GM12878 (cell line): ENCODE results near the gene TACC2. TPM values are rescaled to one million over a fixed set of nuclear protein-coding genes. Genes with fewer than 3 reads are reported as not detected.

Experiments
- ATAC-seq: fragments of 200-7000 bp; cut with Tn5 transposase; 3 replicates; pipeline ENCODE4 v1.9.1; 2020; ENCODE audit warnings: mild to moderate bottlenecking, moderate library complexity
- BruUV-seq: library from RNA; stranded (reverse); fragments of 400-500 nt; replicated peaks from 2 replicates; lab custom pipeline; 2021; lab: Mats Ljungman, UMichigan
- CTCF ChIA-PET: fragments of 300-600 bp; sonication (Branson Sonifier 250); formaldehyde crosslinking; extraction: SDS; loops from one replicate; lab custom pipeline; 2021; ENCODE audit warnings: inconsistent platforms; lab: Yijun Ruan, JAX
- POLR2A ChIA-PET: fragments of 350-600 bp; formaldehyde crosslinking; extraction: SDS; loops from one replicate; lab custom pipeline; 2021; ENCODE audit warnings: inconsistent platforms; lab: Charles Lee
- RAD21 ChIA-PET: fragments of 300-600 bp; sonication (Branson Sonifier 250); formaldehyde crosslinking; loops from one replicate; lab custom pipeline; 2023; ENCODE audit warnings: antibody characterized with exemption; ENCODE audit not compliant: unreplicated experiment; lab: Charles Lee
- SMC1A ChIA-PET: fragments of 300-600 bp; sonication (Branson Sonifier 250); formaldehyde crosslinking; loops from one replicate; lab custom pipeline; 2023; ENCODE audit not compliant: unreplicated experiment, uncharacterized antibody; lab: Charles Lee
- DNase-seq: peaks from one replicate; pipeline ENCODE4 v3.0.0-alpha.2; 2011; ENCODE audit warnings: low read depth, low spot score
- FAIRE-seq: peaks from 3 replicates; lab custom pipeline; 2011; peaks lifted over from hg19 to GRCh38; lab: Jason Lieb, UNC
- H2AFZ ChIP-seq: 2 replicates; pipeline ENCODE4 v1.6.0; 2011; ENCODE audit warnings: low read depth, low read length, control low read depth; ENCODE audit not compliant: control insufficient read depth
- H3K27ac ChIP-seq: 2 replicates; pipeline ENCODE4 v1.5.1; 2011; ENCODE audit warnings: control low read depth; ENCODE audit not compliant: control insufficient read depth, insufficient read depth
- H3K27me3 ChIP-seq, 2 experiments: replicated peaks in 1 of 2; 2 replicates each; pipeline versions ENCODE4 v1.6.0 to v1.6.1; 2011; ENCODE audit warnings: low read length in 1 of 2; ENCODE audit not compliant: control insufficient read depth in 2 of 2, insufficient read depth in 2 of 2
- H3K36me3 ChIP-seq, 2 experiments: 2 replicates each; pipeline ENCODE4 v1.5.1; 2011; ENCODE audit warnings: low read length in 1 of 2; ENCODE audit not compliant: control insufficient read depth in 2 of 2, insufficient read depth in 2 of 2
- H3K4me1 ChIP-seq: 2 replicates; pipeline ENCODE4 v1.6.1; 2011; ENCODE audit warnings: mild to moderate bottlenecking, low read length, moderate library complexity, mixed read lengths; ENCODE audit not compliant: control insufficient read depth, insufficient read depth
- H3K4me2 ChIP-seq: 2 replicates; pipeline ENCODE4 v1.6.0; 2011; ENCODE audit warnings: control low read depth; ENCODE audit not compliant: control insufficient read depth, insufficient read depth
- H3K4me3 ChIP-seq: fragments of 200-600 bp; sonication (generic); 2 replicates; pipeline ENCODE4 v1.5.1; 2016
- H3K79me2 ChIP-seq: 2 replicates; pipeline ENCODE4 v1.6.0; 2011; ENCODE audit warnings: low read length; ENCODE audit not compliant: control insufficient read depth, insufficient read depth
- H3K9ac ChIP-seq: 2 replicates; pipeline ENCODE4 v1.8.0; 2011; ENCODE audit warnings: low read length, control low read depth, mixed read lengths; ENCODE audit not compliant: control insufficient read depth, insufficient read depth
- H3K9me3 ChIP-seq: replicated peaks from 3 replicates; pipeline ENCODE4 v1.5.1; 2011; ENCODE audit warnings: mild to moderate bottlenecking, low read length; ENCODE audit not compliant: control insufficient read depth, insufficient read depth
- H4K20me1 ChIP-seq: 2 replicates; pipeline ENCODE4 v1.6.0; 2011; ENCODE audit not compliant: control insufficient read depth, insufficient read depth
- ASH2L ChIP-seq: fragments of 300-600, 200-600 bp; sonication (generic); IDR thresholded peaks from 2 replicates; pipeline ENCODE4 v1.6.1; 2017; ENCODE audit warnings: low read depth, mild to moderate bottlenecking, borderline replicate concordance
- BACH1 ChIP-seq: fragments of 450-650 bp; IDR thresholded peaks from 2 replicates; pipeline ENCODE4 v1.6.1; 2017; ENCODE audit warnings: mild to moderate bottlenecking, borderline replicate concordance
- BCL3 ChIP-seq: IDR thresholded peaks from 2 replicates; pipeline ENCODE4 v1.6.1; 2011; ENCODE audit warnings: borderline replicate concordance, low read depth, mild to moderate bottlenecking, moderate library complexity, low read length; ENCODE audit not compliant: insufficient read depth, poor library complexity, severe bottlenecking
- EZH2 ChIP-seq: IDR thresholded peaks from 2 replicates; pipeline ENCODE4 v1.6.1; 2012; ENCODE audit warnings: low read depth, mild to moderate bottlenecking, control low read depth, inconsistent platforms, low read length, borderline replicate concordance; ENCODE audit not compliant: control insufficient read depth
- GABPA ChIP-seq: IDR thresholded peaks from 2 replicates; pipeline ENCODE4 v1.6.1; 2014; ENCODE audit warnings: antibody characterized with exemption, low read depth, mild to moderate bottlenecking, inconsistent platforms
- IRF5 ChIP-seq: fragments of 450-650 bp; IDR thresholded peaks from 2 replicates; pipeline ENCODE4 v1.6.1; 2017; ENCODE audit warnings: borderline replicate concordance
- MTA2 ChIP-seq: fragments of 450-650 bp; IDR thresholded peaks from 2 replicates; pipeline ENCODE4 v1.6.1; 2016; ENCODE audit warnings: low read depth, mild to moderate bottlenecking, moderate library complexity
- NFYA ChIP-seq: IDR thresholded peaks from 2 replicates; pipeline ENCODE4 v1.6.1; 2011; ENCODE audit warnings: low read depth, mild to moderate bottlenecking, low read length, improper control_type of control experiment, borderline replicate concordance
- TAF1 ChIP-seq: IDR thresholded peaks from 2 replicates; pipeline ENCODE4 v1.6.1; 2011; ENCODE audit warnings: mild to moderate bottlenecking, low read depth, low read length, borderline replicate concordance
- TCF12 ChIP-seq: IDR thresholded peaks from 2 replicates; pipeline ENCODE4 v1.6.1; 2011; ENCODE audit warnings: low read depth, mild to moderate bottlenecking, low read length
- ZBTB33 ChIP-seq: fragments of 450-650 bp; IDR thresholded peaks from 2 replicates; pipeline ENCODE4 v1.6.1; 2017; ENCODE audit warnings: mild to moderate bottlenecking
- ZZZ3 ChIP-seq: IDR thresholded peaks from 2 replicates; pipeline ENCODE4 v1.6.1; 2011; ENCODE audit warnings: low read depth; ENCODE audit not compliant: control insufficient read depth, insufficient read length
- WGBS: methylation state at CpG from one replicate; pipeline ENCODE4 v1.1.6; 2016; ENCODE audit warnings: low lambda C conversion rate; ENCODE audit not compliant: insufficient replicate concordance, insufficient coverage; ENCODE audit errors: missing lambda C conversion rate; 5-methylcytosine and 5-hydroxymethylcytosine counted together
- in situ Hi-C: fragments of 300-500 bp; cut with MboI; formaldehyde crosslinking; loops from 9 replicates; pipeline ENCODE4 v1.14.3; 2018; ENCODE audit warnings: mixed read lengths
- intact Hi-C: fragments of 100-400 bp; cut with micrococcal nuclease; formaldehyde crosslinking; loops from one replicate; pipeline ENCODE4 v1.14.2; 2022; ENCODE audit not compliant: unreplicated experiment
- polyA plus RNA-seq, 11 experiments: library from polyadenylated mRNA; depleted of rRNA in 4 of 11; unstranded in 6 of 11; stranded (reverse) in 5 of 11; fragments of >200 nt; fragmentation: Nextera tagmentation in 4 of 11; fragmentation: Illumina TruSeq in 1 of 11; extraction: Ambion mirVana in 4 of 11; extraction: Trizol in 1 of 11; gene quantifications; 1 replicate in 1 of 11; 2 replicates in 10 of 11; pipeline versions ENCODE4 v1.2.1 to v1.2.3, GENCODE V29; 2011 to 2016; ENCODE audit warnings: inconsistent platforms in 2 of 11, missing spikeins in 2 of 11, low read depth in 1 of 11
- total RNA-seq, 4 experiments: library from RNA; depleted of rRNA in 3 of 4; stranded (reverse); fragments of >200 nt in 3 of 4; fragmentation: Illumina TruSeq in 1 of 4; extraction: Trizol in 1 of 4; gene quantifications; 2 replicates each; pipeline versions ENCODE4 v1.2.1 to v1.2.3, GENCODE V29; 2013 to 2021
- TF ChIP-seq, protein P1 (sequence below): IDR thresholded peaks from 2 replicates; pipeline ENCODE4 v1.6.1; 2011; ENCODE audit warnings: low read depth, low read length, improper control_type of control experiment, borderline replicate concordance
- TF ChIP-seq, protein P2 (sequence below): fragments of 450-650 bp; conservative IDR thresholded peaks from 2 replicates; pipeline ENCODE4 v1.6.1; 2017; ENCODE audit warnings: mild to moderate bottlenecking, moderate library complexity
- TF ChIP-seq, protein P3 (sequence below): fragments of 450-650 bp; IDR thresholded peaks from 2 replicates; pipeline ENCODE4 v1.6.1; 2016; ENCODE audit warnings: mild to moderate bottlenecking

The TACC2 gene
- total and polyA plus RNA-seq, 10 of the 15 experiments (the other 5 are each of a cell fraction or from before 2014, with no cell fraction given) = 0.07 to 0.64 (median 0.13) TPM; not detected in 5

DNA sequence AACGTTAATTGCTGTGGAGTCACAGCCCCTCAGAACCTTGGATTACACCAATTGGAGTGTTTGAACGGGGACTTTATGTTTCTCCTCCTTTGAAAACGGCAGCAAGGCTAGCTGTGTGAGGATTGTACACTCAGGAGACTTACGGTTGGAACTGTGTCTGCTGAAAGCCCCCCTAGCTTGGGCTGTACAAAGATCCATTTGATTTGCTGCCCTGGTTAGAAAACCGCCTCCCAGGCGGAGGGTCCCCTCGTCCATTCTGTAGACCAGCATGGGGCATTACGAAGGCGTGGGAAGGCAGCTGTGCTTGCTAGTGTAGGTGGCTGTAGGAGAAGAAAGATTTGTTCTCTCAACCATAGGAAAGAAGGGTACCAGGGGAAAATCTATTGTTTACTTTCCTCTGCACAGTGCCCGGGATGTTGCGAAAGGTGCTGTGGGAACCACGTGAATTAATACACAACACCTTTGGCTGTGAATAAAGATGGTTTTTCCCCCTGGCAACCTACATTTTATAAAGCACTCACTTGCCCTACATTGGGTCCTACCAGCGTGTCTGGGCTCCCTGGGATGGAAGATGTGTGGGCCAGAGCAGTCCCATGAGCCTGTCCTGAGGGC is 208.8 kb downstream of the TACC2 start:
- Histone ChIP-seq H3K4me3 (no peak overlapping the region), H3K4me1 (no peaks in the 10 kb centered on the region), H3K27ac (no peak overlapping the region), H3K36me3 (no peaks in the 10 kb centered on the region), H3K27me3 (no peaks in the 10 kb centered on the region; a peak in 1 of 4 replicates), H2AFZ (no peak overlapping the region), H3K4me2 (no peak overlapping the region), H4K20me1 (no peaks in the 10 kb centered on the region), H3K9me3 (no peaks in the 10 kb centered on the region), H3K79me2 (no peaks in the 10 kb centered on the region), H3K9ac (no peak overlapping the region)
- FAIRE-seq (no peak), ATAC-seq (no peak), DNase-seq (no peak)
- ChIA-PET POLR2A (no interaction called here), CTCF (no interaction called here), RAD21 (no interaction called here), SMC1A (no interaction called here)
- intact Hi-C loops = no loop called here
- WGBS = 29% methylated on average over 12 of the region's 13 CpGs
- TF ChIP-seq ZBTB33 (no peak), NFYA (no peak), BACH1 (no peak), BCL3 (no peak), IRF5 (no peak), GABPA (no peak), EZH2 (no peak), ZZZ3 (no peak), TAF1 (no peak), TCF12 (no peak), MTA2 (no peak), ASH2L (no peak)
- TF ChIP-seq, protein P1, sequence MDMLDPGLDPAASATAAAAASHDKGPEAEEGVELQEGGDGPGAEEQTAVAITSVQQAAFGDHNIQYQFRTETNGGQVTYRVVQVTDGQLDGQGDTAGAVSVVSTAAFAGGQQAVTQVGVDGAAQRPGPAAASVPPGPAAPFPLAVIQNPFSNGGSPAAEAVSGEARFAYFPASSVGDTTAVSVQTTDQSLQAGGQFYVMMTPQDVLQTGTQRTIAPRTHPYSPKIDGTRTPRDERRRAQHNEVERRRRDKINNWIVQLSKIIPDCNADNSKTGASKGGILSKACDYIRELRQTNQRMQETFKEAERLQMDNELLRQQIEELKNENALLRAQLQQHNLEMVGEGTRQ = no peak
- TF ChIP-seq, protein P2, sequence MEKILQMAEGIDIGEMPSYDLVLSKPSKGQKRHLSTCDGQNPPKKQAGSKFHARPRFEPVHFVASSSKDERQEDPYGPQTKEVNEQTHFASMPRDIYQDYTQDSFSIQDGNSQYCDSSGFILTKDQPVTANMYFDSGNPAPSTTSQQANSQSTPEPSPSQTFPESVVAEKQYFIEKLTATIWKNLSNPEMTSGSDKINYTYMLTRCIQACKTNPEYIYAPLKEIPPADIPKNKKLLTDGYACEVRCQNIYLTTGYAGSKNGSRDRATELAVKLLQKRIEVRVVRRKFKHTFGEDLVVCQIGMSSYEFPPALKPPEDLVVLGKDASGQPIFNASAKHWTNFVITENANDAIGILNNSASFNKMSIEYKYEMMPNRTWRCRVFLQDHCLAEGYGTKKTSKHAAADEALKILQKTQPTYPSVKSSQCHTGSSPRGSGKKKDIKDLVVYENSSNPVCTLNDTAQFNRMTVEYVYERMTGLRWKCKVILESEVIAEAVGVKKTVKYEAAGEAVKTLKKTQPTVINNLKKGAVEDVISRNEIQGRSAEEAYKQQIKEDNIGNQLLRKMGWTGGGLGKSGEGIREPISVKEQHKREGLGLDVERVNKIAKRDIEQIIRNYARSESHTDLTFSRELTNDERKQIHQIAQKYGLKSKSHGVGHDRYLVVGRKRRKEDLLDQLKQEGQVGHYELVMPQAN = no peak
- TF ChIP-seq, protein P3, sequence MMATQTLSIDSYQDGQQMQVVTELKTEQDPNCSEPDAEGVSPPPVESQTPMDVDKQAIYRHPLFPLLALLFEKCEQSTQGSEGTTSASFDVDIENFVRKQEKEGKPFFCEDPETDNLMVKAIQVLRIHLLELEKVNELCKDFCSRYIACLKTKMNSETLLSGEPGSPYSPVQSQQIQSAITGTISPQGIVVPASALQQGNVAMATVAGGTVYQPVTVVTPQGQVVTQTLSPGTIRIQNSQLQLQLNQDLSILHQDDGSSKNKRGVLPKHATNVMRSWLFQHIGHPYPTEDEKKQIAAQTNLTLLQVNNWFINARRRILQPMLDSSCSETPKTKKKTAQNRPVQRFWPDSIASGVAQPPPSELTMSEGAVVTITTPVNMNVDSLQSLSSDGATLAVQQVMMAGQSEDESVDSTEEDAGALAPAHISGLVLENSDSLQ = no peak
- in situ Hi-C loops = no loop called here
- no TSS peak for BruUV-seq
